Smooth muscle cell (in vitro differentiated cells): ENCODE data around the gene PPP1R10. TPM values are rescaled to one million over a fixed set of nuclear protein-coding genes. Genes with fewer than 3 reads are reported as not detected.
A peak's percentile ranks its signal among the peaks of the same experiment; 100 is the strongest.

Source experiments
- DNase-seq: peaks from one replicate; lab custom pipeline; 2025; ENCODE audit not compliant: unreplicated experiment; lab: John Stamatoyannopoulos, UW
- H2AFZ ChIP-seq: fragments of 200-600 bp; sonication (generic); 2 replicates; pipeline ENCODE4 v1.6.0; 2016; ENCODE audit warnings: antibody characterized with exemption, low read depth, mild to moderate bottlenecking
- H3F3A ChIP-seq: fragments of 200-600 bp; sonication (generic); 2 replicates; pipeline ENCODE4 v1.6.0; 2017; ENCODE audit warnings: antibody characterized with exemption, low read depth
- H3K27ac ChIP-seq: fragments of 200-600 bp; sonication (generic); 2 replicates; pipeline ENCODE4 v1.5.1; 2016; ENCODE audit warnings: low read depth, mild to moderate bottlenecking
- H3K27me3 ChIP-seq: fragments of 200-600 bp; sonication (generic); 2 replicates; pipeline ENCODE4 v1.6.1; 2016; ENCODE audit warnings: low read depth, mild to moderate bottlenecking
- H3K36me3 ChIP-seq: fragments of 200-600 bp; sonication (generic); 2 replicates; pipeline ENCODE4 v1.5.1; 2016; ENCODE audit warnings: low read depth
- H3K4me1 ChIP-seq: fragments of 200-600 bp; sonication (generic); 2 replicates; pipeline ENCODE4 v1.5.1; 2016; ENCODE audit warnings: low read depth
- H3K4me2 ChIP-seq: fragments of 200-600 bp; sonication (generic); 2 replicates; pipeline ENCODE4 v1.6.0; 2016; ENCODE audit warnings: mild to moderate bottlenecking
- H3K4me3 ChIP-seq: fragments of 200-600 bp; sonication (generic); 2 replicates; pipeline ENCODE4 v1.5.1; 2016; ENCODE audit warnings: mild to moderate bottlenecking
- H3K79me2 ChIP-seq: fragments of 200-600 bp; sonication (generic); 2 replicates; pipeline ENCODE4 v1.6.0; 2016; ENCODE audit warnings: low read depth, mild to moderate bottlenecking
- H3K9ac ChIP-seq: fragments of 200-600 bp; sonication (generic); 2 replicates; pipeline ENCODE4 v1.6.0; 2016; ENCODE audit warnings: low read depth
- H3K9me3 ChIP-seq: fragments of 200-600 bp; sonication (generic); replicated peaks from 2 replicates; pipeline ENCODE4 v1.5.1; 2016; ENCODE audit warnings: low read depth
- H4K20me1 ChIP-seq: fragments of 200-600 bp; sonication (generic); 2 replicates; pipeline ENCODE4 v1.6.0; 2016; ENCODE audit warnings: low read depth
- WGBS: methylation state at CpG from one replicate; pipeline ENCODE4 v1.1.7; 2016; ENCODE audit warnings: low lambda C conversion rate; 5-methylcytosine and 5-hydroxymethylcytosine counted together
- polyA plus RNA-seq: library from polyadenylated mRNA; unstranded; fragments of >200 nt; fragmentation: Nextera tagmentation; extraction: Ambion mirVana; gene quantifications from 2 replicates; pipeline ENCODE4 v1.2.1, GENCODE V29; 2016
- total RNA-seq: library from RNA; depleted of rRNA; stranded (reverse); fragments of >200 nt; gene quantifications from 2 replicates; pipeline ENCODE4 v1.2.3, GENCODE V29; 2014
- TF ChIP-seq, protein P1 (sequence below): fragments of 200-600 bp; sonication (generic); IDR thresholded peaks from 2 replicates; pipeline ENCODE4 v1.5.1; 2017; ENCODE audit warnings: borderline replicate concordance, mild to moderate bottlenecking, antibody characterized with exemption; ENCODE audit not compliant: insufficient read depth, poor library complexity, severe bottlenecking

The PPP1R10 gene
- total and polyA plus RNA-seq, 2 experiments from 2014 or later = 36.1 to 65.1 TPM

GRCh38 chr6:30651143-30651542 is 34.1 kb upstream of the PPP1R10 start:
- Histone ChIP-seq H3K4me1 (peaks cover 6% of the 10 kb centered on the region), H3K9me3 (no peaks in the 10 kb centered on the region), H3K36me3 (peaks cover 4% of the 10 kb centered on the region), H3K4me2 (no peak overlapping the region), H2AFZ (no peak overlapping the region), H3K79me2 (no peaks in the 10 kb centered on the region), H3K27me3 (no peaks in the 10 kb centered on the region), H3K27ac (no peak overlapping the region), H3F3A (no peaks in the 10 kb centered on the region), H3K4me3 (no peak overlapping the region), H3K9ac (no peak overlapping the region), H4K20me1 (no peaks in the 10 kb centered on the region)
- TF ChIP-seq, protein P1, sequence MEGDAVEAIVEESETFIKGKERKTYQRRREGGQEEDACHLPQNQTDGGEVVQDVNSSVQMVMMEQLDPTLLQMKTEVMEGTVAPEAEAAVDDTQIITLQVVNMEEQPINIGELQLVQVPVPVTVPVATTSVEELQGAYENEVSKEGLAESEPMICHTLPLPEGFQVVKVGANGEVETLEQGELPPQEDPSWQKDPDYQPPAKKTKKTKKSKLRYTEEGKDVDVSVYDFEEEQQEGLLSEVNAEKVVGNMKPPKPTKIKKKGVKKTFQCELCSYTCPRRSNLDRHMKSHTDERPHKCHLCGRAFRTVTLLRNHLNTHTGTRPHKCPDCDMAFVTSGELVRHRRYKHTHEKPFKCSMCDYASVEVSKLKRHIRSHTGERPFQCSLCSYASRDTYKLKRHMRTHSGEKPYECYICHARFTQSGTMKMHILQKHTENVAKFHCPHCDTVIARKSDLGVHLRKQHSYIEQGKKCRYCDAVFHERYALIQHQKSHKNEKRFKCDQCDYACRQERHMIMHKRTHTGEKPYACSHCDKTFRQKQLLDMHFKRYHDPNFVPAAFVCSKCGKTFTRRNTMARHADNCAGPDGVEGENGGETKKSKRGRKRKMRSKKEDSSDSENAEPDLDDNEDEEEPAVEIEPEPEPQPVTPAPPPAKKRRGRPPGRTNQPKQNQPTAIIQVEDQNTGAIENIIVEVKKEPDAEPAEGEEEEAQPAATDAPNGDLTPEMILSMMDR = no peak
- no peak for DNase-seq
- WGBS = 98% methylated on average over 12 of the region's 12 CpGs

GRCh38 chr6:30647242-30648116 is 30.4 kb upstream of the PPP1R10 start:
- Histone ChIP-seq H3K4me2 (peak overlapping the region; percentile 96), H3K9ac (peak overlapping the region; percentile 78), H3K79me2 (no peaks in the 10 kb centered on the region), H3K9me3 (no peaks in the 10 kb centered on the region), H2AFZ (peak overlapping the region; percentile 88), H3K27me3 (no peaks in the 10 kb centered on the region), H3K4me3 (peak overlapping the region; percentile 93), H3K4me1 (peaks cover 7% of the 10 kb centered on the region), H4K20me1 (no peaks in the 10 kb centered on the region), H3K27ac (peak overlapping the region; percentile 40), H3F3A (no peaks in the 10 kb centered on the region), H3K36me3 (peaks cover 4% of the 10 kb centered on the region)
- 1% methylated on average over 76 of the region's 78 CpGs for WGBS
- TF ChIP-seq, protein P1 = no peak
- DNase-seq = peak; percentile 51

- Histone ChIP-seq H3K4me3 (peak within 1 kb of the TSS; percentile 93), H3K27ac (peak within 1 kb of the TSS; percentile 44), H3K36me3 (peaks cover 1% of the 10 kb centered on the region), H4K20me1 (no peaks in the 10 kb centered on the region), H3K27me3 (no peaks in the 10 kb centered on the region), H2AFZ (peak within 1 kb of the TSS; percentile 88), H3F3A (no peaks in the 10 kb centered on the region), H3K4me2 (peak within 1 kb of the TSS; percentile 96), H3K9ac (peak within 1 kb of the TSS; percentile 78), H3K9me3 (no peaks in the 10 kb centered on the region), H3K4me1 (peaks cover 7% of the 10 kb centered on the region), H3K79me2 (no peaks in the 10 kb centered on the region)
- TF ChIP-seq, protein P1 = no peak
- DNase-seq = peak; percentile 80
- 13% methylated on average over 35 of the region's 37 CpGs for WGBS
Measured at GRCh38 chr6:30646450-30647241, 29.6 kb upstream of the PPP1R10 start, which contains the start of gene C6orf136. Gene C6orf136 (plus strand): TSS chr6:30647133. CDS start chr6:30647232, 99 bp downstream.
